Type B pancreatic cell (in vitro differentiated cells): ENCODE results near the gene TRIM58. TPM values are rescaled to one million over a fixed set of nuclear protein-coding genes. Genes with fewer than 3 reads are reported as not detected.

Experiments
- DNase-seq: peaks from one replicate; pipeline ENCODE4 v3.0.0; 2021; ENCODE audit warnings: mixed read lengths; ENCODE audit not compliant: unreplicated experiment; ENCODE audit errors: extremely low spot score
- H3K27ac Mint-ChIP-seq: 2 replicates; pipeline ENCODE4 v1.8.0; 2021; ENCODE audit warnings: mild to moderate bottlenecking, mixed read lengths
- H3K27me3 Mint-ChIP-seq: 2 replicates; pipeline ENCODE4 v1.8.0; 2021; ENCODE audit warnings: mixed read lengths
- H3K36me3 Mint-ChIP-seq: 2 replicates; pipeline ENCODE4 v1.8.0; 2021; ENCODE audit warnings: mixed read lengths
- H3K4me1 Mint-ChIP-seq: one replicate; pipeline ENCODE4 v1.8.0; 2021; ENCODE audit warnings: mixed read lengths; ENCODE audit not compliant: unreplicated experiment
- H3K4me3 Mint-ChIP-seq: 2 replicates; pipeline ENCODE4 v1.8.0; 2021; ENCODE audit warnings: mild to moderate bottlenecking, mixed read lengths
- H3K9me3 Mint-ChIP-seq: 2 replicates; pipeline ENCODE4 v1.8.0; 2021; ENCODE audit warnings: mixed read lengths
- CTCF ChIP-seq: fragments of 200-600 bp; sonication (generic); conservative IDR thresholded peaks from 2 replicates; pipeline ENCODE4 v1.5.0; 2021; ENCODE audit warnings: antibody characterized with exemption, mild to moderate bottlenecking
- total RNA-seq: library from RNA; stranded (reverse); gene quantifications from 2 replicates; pipeline ENCODE4 v1.2.1, GENCODE V29; 2021; ENCODE audit warnings: low replicate concordance

Gene TRIM58
- total RNA-seq, 1 donor from 2014 or later = 0.17 TPM

- H3K27ac Mint-ChIP-seq = no peak overlapping the region
- no peak for DNase-seq
- no peaks in the 10 kb centered on the region for H3K27me3 Mint-ChIP-seq
- H3K9me3 Mint-ChIP-seq = no peaks in the 10 kb centered on the region
- no peaks in the 10 kb centered on the region for H3K36me3 Mint-ChIP-seq
- H3K4me1 Mint-ChIP-seq = no peaks in the 10 kb centered on the region
- TF ChIP-seq CTCF = no peak
- H3K4me3 Mint-ChIP-seq = no peak overlapping the region
Measured at GRCh38 chr1:247914941-247915662, 58.1 kb downstream of the TRIM58 start.

GRCh38 chr1:247919952-247920351, 63.0 kb downstream of the TRIM58 start, which contains the start of gene OR2T8:
Gene OR2T8 (plus strand): TSS chr1:247920252. CDS start chr1:247921018, 766 bp downstream.
- Mint-ChIP-seq H3K27me3 (no peaks in the 10 kb centered on the region), H3K36me3 (no peaks in the 10 kb centered on the region), H3K27ac (no peak within 1 kb of the TSS), H3K9me3 (no peaks in the 10 kb centered on the region), H3K4me3 (no peak within 1 kb of the TSS), H3K4me1 (no peaks in the 10 kb centered on the region)
- no peak for DNase-seq
- TF ChIP-seq CTCF = no peak

DNA sequence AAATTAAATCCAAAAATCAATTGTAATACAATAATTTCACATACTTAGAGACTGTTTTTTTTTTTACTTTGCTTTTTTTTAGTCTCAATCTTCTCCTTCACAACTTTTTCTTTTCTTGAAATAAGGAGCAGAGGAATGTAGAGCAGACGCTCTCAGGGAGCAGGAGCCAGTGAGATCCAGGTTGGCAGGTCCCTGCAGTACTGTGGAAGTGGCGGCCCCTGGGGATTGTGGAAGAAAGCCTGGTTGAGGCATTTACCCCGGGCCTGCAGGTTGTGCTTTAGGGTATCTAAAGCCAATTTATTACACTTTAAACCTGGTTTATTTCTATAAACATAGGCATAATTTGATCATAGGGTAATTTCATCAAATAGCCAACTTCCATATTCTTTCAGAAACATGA, 67.0 kb downstream of the TRIM58 start:
- Mint-ChIP-seq H3K9me3 (no peaks in the 10 kb centered on the region), H3K4me3 (no peak overlapping the region), H3K27me3 (no peaks in the 10 kb centered on the region), H3K27ac (no peak overlapping the region), H3K4me1 (no peaks in the 10 kb centered on the region), H3K36me3 (no peaks in the 10 kb centered on the region)
- no peak for DNase-seq
- TF ChIP-seq CTCF = no peak

DNA sequence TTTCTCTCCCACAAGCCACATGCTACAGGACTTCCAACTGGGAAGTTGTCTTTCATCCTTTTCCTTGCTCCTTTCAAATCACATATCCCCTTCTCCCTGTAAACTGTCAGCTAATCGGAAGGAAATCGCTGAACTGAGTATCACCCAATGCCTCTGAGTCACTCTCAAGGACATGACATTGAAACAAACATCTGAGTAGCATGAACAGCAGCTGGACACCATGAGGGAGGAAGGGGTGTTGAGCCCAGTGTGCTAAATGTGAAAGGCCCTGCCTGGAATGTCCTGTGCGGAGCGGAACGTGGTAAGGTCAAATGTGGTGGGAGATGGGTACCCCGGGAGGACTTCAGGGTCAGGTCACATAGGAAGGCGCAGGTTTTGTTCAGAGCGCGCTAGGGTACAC, 67.9 kb downstream of the TRIM58 start, which contains the start of gene OR2AJ1:
OR2AJ1 (plus strand) TSS at position 22 of the 400 bp plus-strand sequence. CDS start 8,880 bp downstream, outside the sequence.
- H3K4me3 Mint-ChIP-seq = no peak within 1 kb of the TSS
- H3K9me3 Mint-ChIP-seq = no peaks in the 10 kb centered on the region

More for the DNA sequence above, 67.9 kb downstream of the TRIM58 start, which contains the start of gene OR2AJ1:
- H3K27ac Mint-ChIP-seq = no peak within 1 kb of the TSS
- H3K36me3 Mint-ChIP-seq = no peaks in the 10 kb centered on the region
- H3K27me3 Mint-ChIP-seq = no peaks in the 10 kb centered on the region
- no peaks in the 10 kb centered on the region for H3K4me1 Mint-ChIP-seq
- TF ChIP-seq CTCF = no peak
- no peak for DNase-seq

Other genes with a start within 250 kb of the TRIM58 start
- gene OR13G1, start 177.4 kb upstream of the TRIM58 start, total RNA-seq = not detected in 2 replicates
- gene OR6F1, start 140.5 kb upstream of the TRIM58 start, total RNA-seq = not detected in 2 replicates
- not detected in 2 replicates for gene OR14K1, start 118.6 kb upstream of the TRIM58 start, total RNA-seq
- gene OR14A2, start 109.0 kb upstream of the TRIM58 start, total RNA-seq = not detected in 2 replicates
- gene OR1C1, start 96.6 kb upstream of the TRIM58 start, total RNA-seq = not detected in 2 replicates
- gene OR14A16, start 33.1 kb upstream of the TRIM58 start, total RNA-seq = not detected in 2 replicates
- gene OR11L1, start 15.3 kb upstream of the TRIM58 start, total RNA-seq = not detected in 2 replicates
- not detected in 2 replicates for gene OR2W3, start 38.4 kb downstream of the TRIM58 start, total RNA-seq
- gene OR2T8, start 63.1 kb downstream of the TRIM58 start, total RNA-seq = not detected in 2 replicates
- not detected in 2 replicates for gene OR2AJ1, start 67.7 kb downstream of the TRIM58 start, total RNA-seq
- gene OR2L8, start 91.7 kb downstream of the TRIM58 start, total RNA-seq = not detected in 2 replicates
- not detected in 2 replicates for gene OR2AK2, start 108.0 kb downstream of the TRIM58 start, total RNA-seq
- gene OR2L5, start 156.5 kb downstream of the TRIM58 start, total RNA-seq = not detected in 2 replicates
- gene OR2L2, start 172.9 kb downstream of the TRIM58 start, total RNA-seq = 0.07 and 0.14 TPM in 2 replicates
- gene OR2L3, start 189.6 kb downstream of the TRIM58 start, total RNA-seq = not detected in 2 replicates
- not detected in 2 replicates for gene OR2L13, start 238.0 kb downstream of the TRIM58 start, total RNA-seq